ENCODE measurements around the gene PPP2R2C.

DNA sequence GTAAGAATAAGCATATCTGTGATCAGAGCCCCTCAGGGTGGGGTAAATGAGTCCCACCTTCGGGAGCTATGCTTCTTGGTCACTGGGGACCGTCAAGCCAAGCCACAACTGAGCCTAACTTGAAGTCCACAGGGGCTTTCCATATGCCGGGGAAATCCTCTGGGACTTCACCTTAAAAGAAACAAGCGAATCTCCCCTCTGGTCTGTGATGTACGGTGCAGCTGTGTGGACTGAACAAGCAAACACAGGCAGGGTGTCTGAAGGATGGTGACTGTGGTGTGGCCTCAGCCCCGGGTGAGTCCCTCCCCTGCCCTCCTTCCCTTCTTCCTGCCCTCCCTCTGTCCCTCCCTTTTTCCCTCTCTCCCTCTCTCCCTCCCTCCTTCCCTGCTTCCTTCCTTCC, 29.7 kb upstream of the PPP2R2C start:
- TF ChIP-seq, protein P1, sequence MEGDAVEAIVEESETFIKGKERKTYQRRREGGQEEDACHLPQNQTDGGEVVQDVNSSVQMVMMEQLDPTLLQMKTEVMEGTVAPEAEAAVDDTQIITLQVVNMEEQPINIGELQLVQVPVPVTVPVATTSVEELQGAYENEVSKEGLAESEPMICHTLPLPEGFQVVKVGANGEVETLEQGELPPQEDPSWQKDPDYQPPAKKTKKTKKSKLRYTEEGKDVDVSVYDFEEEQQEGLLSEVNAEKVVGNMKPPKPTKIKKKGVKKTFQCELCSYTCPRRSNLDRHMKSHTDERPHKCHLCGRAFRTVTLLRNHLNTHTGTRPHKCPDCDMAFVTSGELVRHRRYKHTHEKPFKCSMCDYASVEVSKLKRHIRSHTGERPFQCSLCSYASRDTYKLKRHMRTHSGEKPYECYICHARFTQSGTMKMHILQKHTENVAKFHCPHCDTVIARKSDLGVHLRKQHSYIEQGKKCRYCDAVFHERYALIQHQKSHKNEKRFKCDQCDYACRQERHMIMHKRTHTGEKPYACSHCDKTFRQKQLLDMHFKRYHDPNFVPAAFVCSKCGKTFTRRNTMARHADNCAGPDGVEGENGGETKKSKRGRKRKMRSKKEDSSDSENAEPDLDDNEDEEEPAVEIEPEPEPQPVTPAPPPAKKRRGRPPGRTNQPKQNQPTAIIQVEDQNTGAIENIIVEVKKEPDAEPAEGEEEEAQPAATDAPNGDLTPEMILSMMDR (IDR thresholded peaks at IDR 0.05; ENCODE audit: borderline replicate concordance, extremely low read depth, low read length, poor library complexity, severe bottlenecking) = no peak
- TF ChIP-seq EZH2 (IDR thresholded peaks at IDR 0.05; ENCODE audit: borderline replicate concordance, low read depth, low read length, severe bottlenecking) = no peak
